Activated naive CD4-positive, alpha-beta T cell treated with anti-CD3 and anti-CD28 coated beads, Interleukin-2, amount 10 ng/mL, durations not matched to agents 5 hours and 36 hours (primary cell): ENCODE results near the gene CTAGE9. TPM values are rescaled to one million over a fixed set of nuclear protein-coding genes. Genes with fewer than 3 reads are reported as not detected.

Experiments used
- total RNA-seq, 2 experiments: library from RNA; stranded (reverse); gene quantifications; one replicate each; pipeline ENCODE4 v1.2.3, GENCODE V29; 2021

Gene CTAGE9, protein sequence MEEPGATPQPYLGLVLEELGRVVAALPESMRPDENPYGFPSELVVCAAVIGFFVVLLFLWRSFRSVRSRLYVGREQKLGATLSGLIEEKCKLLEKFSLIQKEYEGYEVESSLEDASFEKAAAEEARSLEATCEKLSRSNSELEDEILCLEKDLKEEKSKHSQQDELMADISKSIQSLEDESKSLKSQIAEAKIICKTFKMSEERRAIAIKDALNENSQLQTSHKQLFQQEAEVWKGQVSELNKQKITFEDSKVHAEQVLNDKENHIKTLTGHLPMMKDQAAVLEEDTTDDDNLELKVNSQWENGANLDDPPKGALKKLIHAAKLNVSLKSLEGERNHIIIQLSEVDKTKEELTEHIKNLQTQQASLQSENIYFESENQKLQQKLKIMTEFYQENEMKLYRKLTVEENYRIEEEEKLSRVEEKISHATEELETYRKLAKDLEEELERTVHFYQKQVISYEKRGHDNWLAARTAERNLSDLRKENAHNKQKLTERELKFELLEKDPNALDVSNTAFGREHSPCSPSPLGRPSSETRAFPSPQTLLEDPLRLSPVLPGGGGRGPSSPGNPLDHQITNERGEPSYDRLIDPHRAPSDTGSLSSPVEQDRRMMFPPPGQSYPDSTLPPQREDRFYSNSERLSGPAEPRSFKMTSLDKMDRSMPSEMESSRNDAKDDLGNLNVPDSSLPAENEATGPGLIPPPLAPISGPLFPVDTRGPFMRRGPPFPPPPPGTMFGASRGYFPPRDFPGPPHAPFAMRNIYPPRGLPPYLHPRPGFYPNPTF
- total RNA-seq: not detected

DNA sequence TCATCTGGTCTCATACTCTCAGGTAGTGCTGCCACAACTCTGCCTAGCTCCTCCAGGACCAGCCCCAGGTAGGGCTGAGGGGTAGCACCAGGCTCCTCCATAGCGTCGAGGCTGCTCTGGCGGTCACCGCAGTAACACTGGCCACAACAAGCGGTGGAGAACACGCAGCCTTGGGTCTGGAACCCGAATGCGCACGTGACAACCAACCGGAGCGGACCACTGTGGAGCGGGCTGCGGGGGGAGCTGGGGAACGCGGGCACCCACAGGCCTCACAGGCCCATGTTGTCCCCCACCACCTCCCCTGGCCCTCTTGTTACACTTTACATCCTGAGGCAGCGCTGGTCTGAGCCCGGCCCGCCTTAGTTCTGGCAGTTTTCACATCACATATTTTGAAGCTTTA, at the start of gene CTAGE9:
TSS of gene CTAGE9 (minus strand) at position 101 of the 400 bp plus-strand sequence. CDS start at position 101, 0 bp downstream.

Other genes starting within 250 kb of the CTAGE9 start
- not detected for gene ARG1, start 137.8 kb downstream of the CTAGE9 start, total RNA-seq
- gene MED23, start 82.8 kb downstream of the CTAGE9 start, total RNA-seq: 10 to 100 TPM; 33.4 to 33.6 TPM
- gene ENPP3, start 73.7 kb downstream of the CTAGE9 start, total RNA-seq: not detected
- gene OR2A4, start 9.6 kb downstream of the CTAGE9 start, total RNA-seq: not detected
- gene ENPP1, start 97.0 kb upstream of the CTAGE9 start, total RNA-seq: not detected
- gene CCN2, start 240.4 kb upstream of the CTAGE9 start, total RNA-seq: not detected